Renal pelvis (tissue), 4 donors: ENCODE measurements around the gene FGD5. TPM values are rescaled to one million over a fixed set of nuclear protein-coding genes. Genes with fewer than 3 reads are reported as not detected.

Experiments used
- DNase-seq: peaks from one replicate; pipeline ENCODE4 v3.0.0-alpha.2; 2013
- polyA plus RNA-seq, 3 donors: library from polyadenylated mRNA; unstranded; fragments of 120-200 nt; gene quantifications; one replicate each; pipeline ENCODE4 v1.2.1, GENCODE V29; 2013; ENCODE audit not compliant: insufficient read length in 3 of 3

The FGD5 gene
- polyA plus RNA-seq, 3 donors: 20.2 to 25.5 (median 23.9) TPM

DNA sequence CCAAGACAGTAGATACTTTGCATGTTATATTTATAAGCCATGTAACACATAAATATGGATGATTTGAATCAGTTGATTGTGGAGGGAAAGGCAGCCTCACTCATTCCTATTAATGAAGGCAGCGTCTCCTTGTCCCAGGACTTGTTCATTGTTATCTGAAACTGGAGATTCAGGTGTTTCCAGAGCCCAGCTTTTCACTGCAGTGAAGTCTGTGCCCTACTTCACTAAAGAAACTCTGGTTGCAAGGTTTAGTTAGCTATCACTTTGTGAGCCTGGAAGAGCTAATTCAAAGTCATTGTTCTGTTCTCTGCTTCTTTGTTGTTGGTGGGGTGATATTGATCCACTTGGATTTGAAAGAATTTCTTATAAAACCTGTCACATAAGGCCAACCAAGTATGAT is 138.4 kb downstream of the FGD5 start:
- no peak for DNase-seq

DNA sequence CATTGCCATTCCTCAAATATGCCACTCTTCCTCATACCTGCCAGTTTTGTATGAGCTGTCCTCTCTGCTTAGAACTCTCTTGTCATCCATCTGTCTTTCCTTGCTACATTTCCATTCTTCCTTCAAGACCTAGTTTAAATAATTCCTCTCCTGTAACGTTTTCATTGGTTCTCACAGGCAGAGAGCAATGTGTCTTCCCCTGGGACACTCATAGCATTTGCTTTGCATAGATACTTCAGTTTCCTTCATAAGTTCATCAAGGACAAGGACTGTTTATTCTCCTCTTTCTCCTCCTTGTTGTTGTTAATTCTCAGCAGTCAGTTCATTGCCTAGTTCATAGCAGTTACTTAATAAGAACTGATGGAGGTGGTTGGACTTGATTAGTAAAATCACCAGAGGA is 139.2 kb downstream of the FGD5 start:
- no peak for DNase-seq

DNA sequence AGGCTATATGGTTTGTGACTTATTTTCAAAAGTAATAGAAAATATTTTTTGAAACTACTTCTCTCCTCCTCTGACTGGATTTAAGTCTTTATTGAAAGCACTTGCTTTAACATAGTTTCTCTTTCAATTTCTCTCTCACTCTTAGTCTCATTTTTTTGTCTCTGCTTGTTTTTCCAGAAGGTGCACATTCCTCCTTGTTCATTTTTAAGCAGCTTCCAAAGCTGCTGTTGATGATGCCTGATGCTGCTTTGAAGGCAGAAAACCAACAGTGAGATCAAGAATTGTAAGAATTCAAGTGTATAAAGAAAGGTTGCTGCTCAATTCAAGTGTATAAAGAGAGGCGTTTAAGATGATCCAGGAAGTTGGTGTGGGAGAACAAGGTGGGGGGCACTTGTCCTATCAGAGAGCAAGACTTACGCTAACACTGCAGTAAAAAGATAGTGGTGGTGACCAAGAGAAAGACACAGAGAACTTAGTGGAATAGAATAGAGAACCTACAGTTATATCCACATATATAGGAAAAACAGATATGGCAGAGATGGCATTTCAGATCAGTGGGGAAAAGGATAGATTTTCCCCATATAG is 140.7 kb downstream of the FGD5 start:
- DNase-seq: no peak

DNA sequence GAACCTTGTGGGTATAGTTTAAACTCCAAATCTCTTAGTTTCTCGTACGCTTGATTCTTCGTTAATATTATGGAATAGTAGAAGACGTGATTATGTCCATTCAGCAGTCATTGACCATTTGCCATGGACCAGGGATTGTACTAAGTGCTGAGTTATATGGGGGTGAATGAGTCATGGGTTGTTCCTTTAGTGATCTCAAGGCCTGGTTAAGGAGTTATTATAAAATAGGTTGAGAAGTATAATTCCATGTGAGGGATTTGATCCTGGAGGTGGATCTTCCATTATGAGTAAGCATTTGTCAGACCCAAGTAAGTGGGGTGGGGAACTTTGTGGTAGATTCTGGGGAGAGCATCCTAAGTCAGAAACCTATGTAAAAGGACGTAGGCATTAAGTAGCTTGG is 144.0 kb downstream of the FGD5 start:
- DNase-seq: no peak

DNA sequence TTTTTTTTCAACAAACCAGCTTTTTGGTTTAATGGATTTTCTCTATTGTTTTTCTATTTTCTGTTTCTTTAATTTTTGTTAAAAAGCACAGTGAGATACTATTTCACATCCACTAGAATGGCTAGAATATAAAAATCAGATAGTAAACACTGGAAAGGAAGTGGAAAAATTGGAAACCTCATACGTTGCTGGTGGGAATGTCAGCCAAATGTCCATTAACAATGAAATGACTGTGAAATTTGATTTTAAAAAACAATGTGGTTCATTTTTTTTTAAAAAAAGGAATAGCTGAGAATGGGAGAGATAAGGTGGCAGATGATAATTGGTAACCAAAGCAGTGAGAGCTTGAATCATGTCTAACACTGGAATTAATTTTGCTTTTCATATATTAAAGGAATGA is 148.5 kb downstream of the FGD5 start:
- DNase-seq: no peak

DNA sequence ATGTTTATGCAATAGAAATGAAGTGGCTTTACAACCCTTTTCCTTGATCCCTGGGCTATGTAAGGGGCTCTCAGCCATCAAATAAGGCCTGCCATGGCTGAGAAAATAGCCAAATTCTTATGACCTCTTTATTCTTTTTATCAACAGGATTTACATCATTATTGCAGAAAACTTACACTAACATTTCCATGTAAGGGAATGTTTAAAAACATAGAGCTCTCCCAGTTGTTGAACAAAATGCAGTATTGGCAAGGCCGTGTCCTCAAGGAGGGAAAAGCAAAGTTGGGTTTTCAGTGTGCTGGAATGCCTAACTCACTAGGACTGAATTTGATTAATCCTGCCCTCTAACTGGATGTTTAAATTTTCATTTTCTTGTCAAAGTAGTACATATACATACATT is 150.9 kb downstream of the FGD5 start:
- DNase-seq: no peak

DNA sequence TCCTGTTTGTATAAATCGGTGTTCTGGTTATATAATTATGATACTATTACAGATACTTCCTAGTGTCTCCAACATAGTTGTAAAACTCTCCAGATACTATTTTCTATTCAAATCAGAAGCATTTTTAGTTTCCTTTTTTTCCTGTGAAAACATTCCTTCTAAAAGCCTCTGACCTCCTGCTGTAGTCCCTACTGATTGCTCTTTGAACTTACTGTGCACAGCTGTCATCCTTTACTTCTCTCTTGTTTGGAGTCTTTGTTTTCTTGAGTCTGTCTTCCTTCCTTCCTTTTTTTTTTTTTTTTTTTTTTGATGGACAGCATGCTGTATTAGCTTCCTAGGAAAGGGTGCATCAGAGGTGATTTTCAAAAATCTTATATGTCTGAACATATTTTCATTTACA is 157.6 kb downstream of the FGD5 start:
- DNase-seq: peak; percentile 12

DNA sequence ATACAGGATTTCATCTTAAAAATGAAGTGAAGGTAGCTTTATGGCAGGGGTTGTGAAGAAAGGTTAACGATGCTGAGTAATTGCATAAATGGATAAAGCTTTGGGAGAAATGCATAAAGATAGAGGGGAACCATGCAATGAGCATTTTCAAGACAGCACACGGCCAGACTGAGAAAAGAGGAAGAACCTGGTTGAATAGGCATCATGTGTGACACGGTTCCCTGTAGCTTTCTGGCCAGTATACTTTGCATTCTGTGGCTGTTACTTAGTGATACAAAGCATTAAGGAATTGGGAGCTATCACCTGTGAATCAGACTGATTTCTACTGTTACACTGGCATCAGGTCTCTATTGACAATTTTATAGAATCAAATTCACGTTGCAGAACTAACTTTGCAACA is 161.9 kb downstream of the FGD5 start:
- no peak for DNase-seq

Other genes with a start within 250 kb of the FGD5 start
- 10 to 100 TPM; 32.7 to 36.8 (median 36.8) TPM for gene CCDC174, start 167.2 kb upstream of the FGD5 start, polyA plus RNA-seq
- under 1 TPM; 0.19 to 0.77 (median 0.25) TPM for gene C3orf20, start 143.8 kb upstream of the FGD5 start, polyA plus RNA-seq
- 10 to 100 TPM; 40.5 to 65.2 (median 65.1) TPM for gene NR2C2, start 128.6 kb downstream of the FGD5 start, polyA plus RNA-seq
- gene MRPS25, start 246.4 kb downstream of the FGD5 start, polyA plus RNA-seq: 100 to 1,000 TPM in 2 of 3 donors, 10 to 100 TPM in 1; 61.5 to 107 (median 105) TPM